ENCODE measurements around the gene ATG12. TPM values are rescaled to one million over a fixed set of nuclear protein-coding genes. Genes with fewer than 3 reads are reported as not detected.

The ATG12 gene
- total and polyA plus RNA-seq, 2 of the 13 experiments (the other 11 are each of a cell fraction or from before 2014, with no cell fraction given) = 46.4 to 58.1 TPM

DNA sequence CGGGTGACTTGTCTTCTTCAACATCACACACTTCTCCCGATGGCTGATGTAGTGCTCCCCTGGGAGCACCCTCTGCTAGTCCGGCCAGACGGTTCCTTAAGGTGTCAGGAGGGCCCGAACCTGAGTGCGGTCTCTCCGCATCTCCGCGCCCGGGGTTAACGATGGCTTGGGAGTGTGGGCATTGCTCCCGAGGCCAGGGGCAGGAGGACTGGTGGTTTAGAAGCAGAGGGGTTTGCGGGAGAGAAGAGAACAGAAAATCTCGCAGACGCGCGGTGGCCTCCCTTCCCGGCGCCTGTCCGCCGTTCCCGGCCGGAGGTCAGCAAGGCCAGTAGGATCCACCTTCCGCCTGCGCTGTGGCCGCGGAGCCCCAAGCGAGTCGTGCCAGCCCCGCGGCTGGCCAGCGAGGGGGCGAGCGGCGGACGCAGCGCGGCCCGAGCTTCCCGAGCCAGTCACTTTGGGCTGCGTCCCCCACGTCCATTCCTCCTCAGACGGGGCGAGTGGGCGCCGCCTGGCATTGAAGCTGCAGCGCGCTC lies 25.6 kb downstream of the ATG12 start (continued):
- TF ChIP-seq, protein P1, sequence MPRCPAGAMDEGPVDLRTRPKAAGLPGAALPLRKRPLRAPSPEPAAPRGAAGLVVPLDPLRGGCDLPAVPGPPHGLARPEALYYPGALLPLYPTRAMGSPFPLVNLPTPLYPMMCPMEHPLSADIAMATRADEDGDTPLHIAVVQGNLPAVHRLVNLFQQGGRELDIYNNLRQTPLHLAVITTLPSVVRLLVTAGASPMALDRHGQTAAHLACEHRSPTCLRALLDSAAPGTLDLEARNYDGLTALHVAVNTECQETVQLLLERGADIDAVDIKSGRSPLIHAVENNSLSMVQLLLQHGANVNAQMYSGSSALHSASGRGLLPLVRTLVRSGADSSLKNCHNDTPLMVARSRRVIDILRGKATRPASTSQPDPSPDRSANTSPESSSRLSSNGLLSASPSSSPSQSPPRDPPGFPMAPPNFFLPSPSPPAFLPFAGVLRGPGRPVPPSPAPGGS (CRISPR knock-in tag; IDR thresholded peaks at IDR 0.05) = 0 out of 2 replicates have a peak, but pooled peaks have one; percentile 21
- TF ChIP-seq, protein P2, sequence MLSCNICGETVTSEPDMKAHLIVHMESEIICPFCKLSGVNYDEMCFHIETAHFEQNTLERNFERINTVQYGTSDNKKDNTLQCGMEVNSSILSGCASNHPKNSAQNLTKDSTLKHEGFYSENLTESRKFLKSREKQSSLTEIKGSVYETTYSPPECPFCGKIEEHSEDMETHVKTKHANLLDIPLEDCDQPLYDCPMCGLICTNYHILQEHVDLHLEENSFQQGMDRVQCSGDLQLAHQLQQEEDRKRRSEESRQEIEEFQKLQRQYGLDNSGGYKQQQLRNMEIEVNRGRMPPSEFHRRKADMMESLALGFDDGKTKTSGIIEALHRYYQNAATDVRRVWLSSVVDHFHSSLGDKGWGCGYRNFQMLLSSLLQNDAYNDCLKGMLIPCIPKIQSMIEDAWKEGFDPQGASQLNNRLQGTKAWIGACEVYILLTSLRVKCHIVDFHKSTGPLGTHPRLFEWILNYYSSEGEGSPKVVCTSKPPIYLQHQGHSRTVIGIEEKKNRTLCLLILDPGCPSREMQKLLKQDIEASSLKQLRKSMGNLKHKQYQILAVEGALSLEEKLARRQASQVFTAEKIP (CRISPR knock-in tag; IDR thresholded peaks at IDR 0.05; ENCODE audit: borderline replicate concordance) = no peak
- TF ChIP-seq SRY (CRISPR knock-in tag; IDR thresholded peaks at IDR 0.05) (0 out of 2 replicates have a peak, but pooled peaks have one; percentile 4), AKAP8 (CRISPR knock-in tag; IDR thresholded peaks at IDR 0.05) (0 out of 2 replicates have a peak, but pooled peaks have one; percentile 45), ATF1 (CRISPR knock-in tag; IDR thresholded peaks at IDR 0.05) (no peak), SIX1 (CRISPR knock-in tag; IDR thresholded peaks at IDR 0.05; ENCODE audit: borderline replicate concordance) (no peak), EZH2 (conservative IDR thresholded peaks at IDR 0.05; ENCODE audit: low read depth, low read length) (no peak; the same call in 1 of the 2 replicates), ZSCAN25 (CRISPR knock-in tag; IDR thresholded peaks at IDR 0.05) (no peak), ZBTB42 (CRISPR knock-in tag; IDR thresholded peaks at IDR 0.05) (no peak)
- TF ChIP-seq, protein P3, sequence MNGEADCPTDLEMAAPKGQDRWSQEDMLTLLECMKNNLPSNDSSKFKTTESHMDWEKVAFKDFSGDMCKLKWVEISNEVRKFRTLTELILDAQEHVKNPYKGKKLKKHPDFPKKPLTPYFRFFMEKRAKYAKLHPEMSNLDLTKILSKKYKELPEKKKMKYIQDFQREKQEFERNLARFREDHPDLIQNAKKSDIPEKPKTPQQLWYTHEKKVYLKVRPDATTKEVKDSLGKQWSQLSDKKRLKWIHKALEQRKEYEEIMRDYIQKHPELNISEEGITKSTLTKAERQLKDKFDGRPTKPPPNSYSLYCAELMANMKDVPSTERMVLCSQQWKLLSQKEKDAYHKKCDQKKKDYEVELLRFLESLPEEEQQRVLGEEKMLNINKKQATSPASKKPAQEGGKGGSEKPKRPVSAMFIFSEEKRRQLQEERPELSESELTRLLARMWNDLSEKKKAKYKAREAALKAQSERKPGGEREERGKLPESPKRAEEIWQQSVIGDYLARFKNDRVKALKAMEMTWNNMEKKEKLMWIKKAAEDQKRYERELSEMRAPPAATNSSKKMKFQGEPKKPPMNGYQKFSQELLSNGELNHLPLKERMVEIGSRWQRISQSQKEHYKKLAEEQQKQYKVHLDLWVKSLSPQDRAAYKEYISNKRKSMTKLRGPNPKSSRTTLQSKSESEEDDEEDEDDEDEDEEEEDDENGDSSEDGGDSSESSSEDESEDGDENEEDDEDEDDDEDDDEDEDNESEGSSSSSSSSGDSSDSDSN (CRISPR knock-in tag; IDR thresholded peaks at IDR 0.05) = peak; percentile 73
- TF ChIP-seq, protein P4, sequence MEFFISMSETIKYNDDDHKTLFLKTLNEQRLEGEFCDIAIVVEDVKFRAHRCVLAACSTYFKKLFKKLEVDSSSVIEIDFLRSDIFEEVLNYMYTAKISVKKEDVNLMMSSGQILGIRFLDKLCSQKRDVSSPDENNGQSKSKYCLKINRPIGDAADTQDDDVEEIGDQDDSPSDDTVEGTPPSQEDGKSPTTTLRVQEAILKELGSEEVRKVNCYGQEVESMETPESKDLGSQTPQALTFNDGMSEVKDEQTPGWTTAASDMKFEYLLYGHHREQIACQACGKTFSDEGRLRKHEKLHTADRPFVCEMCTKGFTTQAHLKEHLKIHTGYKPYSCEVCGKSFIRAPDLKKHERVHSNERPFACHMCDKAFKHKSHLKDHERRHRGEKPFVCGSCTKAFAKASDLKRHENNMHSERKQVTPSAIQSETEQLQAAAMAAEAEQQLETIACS (CRISPR knock-in tag; IDR thresholded peaks at IDR 0.05) = 0 out of 2 replicates have a peak, but pooled peaks have one; percentile 36
- TF ChIP-seq, protein P5, sequence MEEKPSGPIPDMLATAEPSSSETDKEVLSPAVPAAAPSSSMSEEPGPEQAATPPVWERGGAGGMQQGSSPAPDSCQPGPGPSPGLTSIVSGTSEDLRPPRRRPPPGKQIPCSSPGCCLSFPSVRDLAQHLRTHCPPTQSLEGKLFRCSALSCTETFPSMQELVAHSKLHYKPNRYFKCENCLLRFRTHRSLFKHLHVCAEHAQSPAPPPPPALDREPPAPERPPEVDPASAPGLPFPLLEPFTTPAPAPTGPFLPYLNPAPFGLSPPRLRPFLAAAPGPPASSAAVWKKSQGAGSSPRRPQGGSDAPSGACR (CRISPR knock-in tag; IDR thresholded peaks at IDR 0.05) = no peak

All from HepG2 (cell line).